GM06990 (cell line): Measurements from ENCODE around the gene PBX1.

Experiments used
- DNase-seq: peaks from one replicate; pipeline ENCODE4 v3.0.0-alpha.2; 2011; ENCODE audit not compliant: insufficient read length; ENCODE audit errors: extremely low read depth
- H3K27me3 ChIP-seq: replicated peaks from 2 replicates; pipeline ENCODE4 v1.6.0; 2011; ENCODE audit warnings: low read length; ENCODE audit not compliant: control insufficient read depth, insufficient read depth
- H3K36me3 ChIP-seq: 2 replicates; pipeline ENCODE4 v1.5.1; 2011; ENCODE audit warnings: low read length; ENCODE audit not compliant: control insufficient read depth, insufficient read depth
- H3K4me3 ChIP-seq: replicated peaks from 2 replicates; pipeline ENCODE4 v1.5.1; 2011; ENCODE audit warnings: low read depth, mild to moderate bottlenecking, control low read depth, low read length
- TF ChIP-seq, protein P1 (sequence below): IDR thresholded peaks from 2 replicates; pipeline ENCODE4 v1.5.1; 2011; ENCODE audit warnings: low read length, control low read depth, mild to moderate bottlenecking, inconsistent platforms; ENCODE audit not compliant: insufficient read depth, poor library complexity, severe bottlenecking

Gene PBX1

DNA sequence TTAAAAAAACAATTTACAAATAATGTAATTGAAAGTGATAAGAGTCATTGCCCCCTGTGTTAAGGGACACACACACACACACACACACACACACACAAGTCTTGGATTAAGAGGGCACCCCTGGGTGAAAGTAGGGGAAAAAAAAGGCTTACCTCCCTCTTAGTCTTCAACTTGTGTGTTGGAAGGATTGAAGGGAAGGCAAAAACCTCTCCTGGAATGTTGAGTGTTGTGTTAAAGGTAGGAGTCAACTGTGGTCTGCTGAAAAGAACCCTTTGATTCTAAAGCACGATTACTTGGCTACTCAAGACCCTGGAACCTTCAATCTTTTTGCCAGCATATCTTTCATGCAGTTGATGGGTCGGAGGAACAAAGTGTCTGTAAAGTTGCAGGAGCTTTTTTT lies 6.4 kb downstream of the PBX1 start:
- no peak for DNase-seq
- Histone ChIP-seq H3K36me3 (no peaks in the 10 kb centered on the region), H3K4me3 (no peak overlapping the region), H3K27me3 (no peaks in the 10 kb centered on the region)
- TF ChIP-seq, protein P1, sequence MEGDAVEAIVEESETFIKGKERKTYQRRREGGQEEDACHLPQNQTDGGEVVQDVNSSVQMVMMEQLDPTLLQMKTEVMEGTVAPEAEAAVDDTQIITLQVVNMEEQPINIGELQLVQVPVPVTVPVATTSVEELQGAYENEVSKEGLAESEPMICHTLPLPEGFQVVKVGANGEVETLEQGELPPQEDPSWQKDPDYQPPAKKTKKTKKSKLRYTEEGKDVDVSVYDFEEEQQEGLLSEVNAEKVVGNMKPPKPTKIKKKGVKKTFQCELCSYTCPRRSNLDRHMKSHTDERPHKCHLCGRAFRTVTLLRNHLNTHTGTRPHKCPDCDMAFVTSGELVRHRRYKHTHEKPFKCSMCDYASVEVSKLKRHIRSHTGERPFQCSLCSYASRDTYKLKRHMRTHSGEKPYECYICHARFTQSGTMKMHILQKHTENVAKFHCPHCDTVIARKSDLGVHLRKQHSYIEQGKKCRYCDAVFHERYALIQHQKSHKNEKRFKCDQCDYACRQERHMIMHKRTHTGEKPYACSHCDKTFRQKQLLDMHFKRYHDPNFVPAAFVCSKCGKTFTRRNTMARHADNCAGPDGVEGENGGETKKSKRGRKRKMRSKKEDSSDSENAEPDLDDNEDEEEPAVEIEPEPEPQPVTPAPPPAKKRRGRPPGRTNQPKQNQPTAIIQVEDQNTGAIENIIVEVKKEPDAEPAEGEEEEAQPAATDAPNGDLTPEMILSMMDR = no peak

DNA sequence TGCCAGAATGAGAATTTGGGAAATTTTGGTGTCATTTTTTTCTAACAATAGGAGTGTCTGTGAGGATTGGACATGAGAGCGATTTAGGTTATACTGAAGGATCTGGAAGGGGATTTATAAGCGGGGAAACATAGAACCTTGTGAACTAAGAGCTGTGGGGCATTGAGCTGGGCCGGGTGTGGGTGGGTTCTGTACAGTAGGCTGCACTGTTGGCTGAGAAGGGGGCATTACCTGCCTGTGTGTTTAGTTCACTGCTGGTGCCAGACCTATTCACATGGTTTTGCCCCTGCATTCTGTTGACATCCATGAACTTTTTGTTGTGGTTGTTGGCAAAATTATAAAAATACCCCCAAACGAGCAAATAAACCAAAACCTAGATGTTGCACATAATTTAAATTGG lies 8.8 kb downstream of the PBX1 start:
- no peaks in the 10 kb centered on the region for H3K27me3 ChIP-seq
- H3K36me3 ChIP-seq = no peaks in the 10 kb centered on the region
- DNase-seq = no peak
- H3K4me3 ChIP-seq = no peak overlapping the region
- TF ChIP-seq, protein P1 = no peak

- Histone ChIP-seq H3K36me3 (no peaks in the 10 kb centered on the region), H3K27me3 (no peaks in the 10 kb centered on the region), H3K4me3 (no peak overlapping the region)
- DNase-seq = no peak
- TF ChIP-seq, protein P1 = no peak
These were observed 10.3 kb downstream of the PBX1 start for GRCh38 chr1:164569241-164569640.

DNA sequence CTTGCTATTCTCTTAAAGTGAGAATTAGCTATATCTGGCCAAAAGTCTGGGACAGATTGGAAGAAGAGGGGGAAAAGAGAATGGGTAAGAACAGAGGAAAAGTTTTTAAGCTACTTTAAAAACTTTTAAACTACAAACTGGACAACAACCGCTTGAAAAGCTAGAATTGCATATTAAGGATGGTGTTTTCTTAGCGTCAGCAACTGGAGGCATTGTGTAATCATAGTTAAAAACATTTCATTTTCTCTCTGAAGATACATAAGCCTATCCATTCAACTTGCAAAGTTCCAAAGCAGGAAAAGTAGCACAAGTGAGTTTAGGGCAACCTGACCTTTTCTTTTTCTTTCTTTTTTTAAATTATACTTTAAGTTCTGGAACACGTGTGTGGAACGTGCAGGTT lies 10.9 kb downstream of the PBX1 start:
- H3K36me3 ChIP-seq = no peaks in the 10 kb centered on the region
- no peak for DNase-seq
- TF ChIP-seq, protein P1 = no peak

DNA sequence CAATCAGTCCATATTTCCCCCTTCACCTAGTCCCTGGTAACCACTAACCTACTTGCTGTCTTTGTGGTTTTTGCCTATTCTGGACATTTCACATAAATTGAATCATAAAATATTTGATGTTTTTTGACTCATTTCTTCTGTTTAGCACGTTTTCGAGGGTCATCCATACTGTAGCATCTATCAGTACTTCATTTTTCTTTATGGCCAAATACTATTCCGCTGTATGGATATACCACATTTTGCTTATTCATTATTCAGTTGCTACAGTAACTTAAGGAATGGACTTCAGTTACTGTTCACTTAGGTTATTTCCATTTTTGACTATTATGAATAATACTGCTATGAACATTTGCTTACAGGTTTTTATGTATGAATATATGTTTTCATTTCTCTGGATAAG lies 12.3 kb downstream of the PBX1 start:
- Histone ChIP-seq H3K4me3 (no peak overlapping the region), H3K27me3 (no peaks in the 10 kb centered on the region), H3K36me3 (no peaks in the 10 kb centered on the region)
- TF ChIP-seq, protein P1 = no peak
- no peak for DNase-seq

More for the DNA sequence above, 10.9 kb downstream of the PBX1 start:
- Histone ChIP-seq H3K4me3 (no peak overlapping the region), H3K27me3 (no peaks in the 10 kb centered on the region)

DNA sequence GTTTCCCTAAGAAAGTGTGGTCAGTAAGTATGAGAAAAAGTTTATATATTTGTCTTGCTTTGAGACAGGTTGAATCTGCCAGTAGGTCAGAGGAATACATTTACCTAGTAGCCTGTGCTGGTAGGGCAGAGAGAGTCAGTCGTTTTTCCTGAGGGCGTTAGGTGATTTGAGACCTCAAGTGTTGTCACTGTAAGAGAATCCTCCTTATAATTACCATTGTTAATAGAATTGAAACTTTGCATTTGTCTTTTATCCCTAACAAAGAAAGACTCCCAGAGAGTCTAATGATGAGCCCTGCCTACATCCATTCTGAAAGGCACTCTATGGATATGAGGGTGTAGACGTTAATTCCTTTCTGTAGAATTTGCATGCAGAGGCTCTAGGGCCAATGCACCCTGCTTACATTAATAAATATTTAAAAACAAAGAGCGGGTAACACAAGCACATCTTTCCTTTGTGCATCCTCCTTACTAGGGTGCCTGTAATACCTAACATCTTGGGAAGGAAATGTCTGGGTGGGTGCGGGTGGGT lies 16.4 kb downstream of the PBX1 start:
- H3K36me3 ChIP-seq = no peaks in the 10 kb centered on the region
- H3K4me3 ChIP-seq = no peak overlapping the region
- no peak for DNase-seq
- TF ChIP-seq, protein P1 = no peak
- no peaks in the 10 kb centered on the region for H3K27me3 ChIP-seq
